ENCODE measurements around the gene CAGE1. TPM values are rescaled to one million over a fixed set of nuclear protein-coding genes. Genes with fewer than 3 reads are reported as not detected.

Gene CAGE1
- total RNA-seq, 1 donor from 2014 or later = not detected

DNA sequence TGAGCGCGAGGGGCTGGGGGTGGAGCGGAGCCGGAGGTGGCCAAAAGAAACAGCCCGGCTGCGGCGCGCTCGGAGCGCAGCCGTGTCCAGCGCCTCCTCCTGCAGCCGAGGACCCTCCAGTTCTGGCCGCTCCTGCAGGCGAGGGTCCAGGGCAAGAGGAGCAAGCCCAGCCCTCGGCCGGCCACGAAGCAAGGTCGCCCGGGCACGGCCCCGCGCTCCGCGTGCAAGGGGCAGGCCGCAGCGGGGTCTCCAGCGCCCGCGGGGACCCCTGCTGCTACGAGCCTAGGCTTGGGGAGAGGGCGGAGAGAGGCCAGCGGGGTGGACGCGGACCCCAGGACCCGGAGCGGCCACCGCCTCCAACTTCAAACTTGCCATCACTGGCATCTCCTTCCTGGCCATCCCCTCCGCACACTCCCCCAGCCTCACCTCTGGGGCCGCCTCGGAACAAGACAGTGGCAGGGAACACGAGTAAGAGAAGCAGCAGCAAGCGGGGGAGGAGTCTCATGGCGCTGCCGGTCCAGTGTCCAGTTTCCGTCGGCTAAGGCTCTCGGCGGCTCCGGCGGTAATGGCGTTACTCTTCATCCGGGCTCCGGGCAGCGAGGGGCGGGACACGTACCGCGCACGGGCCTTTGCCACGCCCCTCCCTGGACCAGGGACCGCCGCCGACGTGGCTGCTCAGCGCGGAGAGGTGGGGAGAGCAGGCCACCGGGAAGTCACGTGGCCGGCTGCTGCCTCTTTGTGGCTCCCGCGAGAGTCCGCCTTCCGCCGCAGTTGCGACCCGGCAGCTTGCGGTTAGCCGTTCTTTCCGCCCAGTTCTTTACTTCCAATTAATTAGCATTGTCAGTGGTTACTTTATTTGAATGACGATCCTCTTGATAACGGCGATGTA, 76.7 kb downstream of the CAGE1 start, which contains the start of gene SSR1:
SSR1 (minus strand) TSS at position 584 of the 889 bp plus-strand sequence; CDS start at position 505, 79 bp downstream.
- Histone ChIP-seq H3K4me3 (ENCODE audit: low read depth, low read length) (peak within 1 kb of the TSS; percentile 85), H3K27me3 (ENCODE audit: control insufficient read depth, insufficient read depth, low read length) (no peaks in the 10 kb centered on the region), H3K36me3 (ENCODE audit: control insufficient read depth, insufficient read depth, low read length) (no peaks in the 10 kb centered on the region)
- TF ChIP-seq, protein P1, sequence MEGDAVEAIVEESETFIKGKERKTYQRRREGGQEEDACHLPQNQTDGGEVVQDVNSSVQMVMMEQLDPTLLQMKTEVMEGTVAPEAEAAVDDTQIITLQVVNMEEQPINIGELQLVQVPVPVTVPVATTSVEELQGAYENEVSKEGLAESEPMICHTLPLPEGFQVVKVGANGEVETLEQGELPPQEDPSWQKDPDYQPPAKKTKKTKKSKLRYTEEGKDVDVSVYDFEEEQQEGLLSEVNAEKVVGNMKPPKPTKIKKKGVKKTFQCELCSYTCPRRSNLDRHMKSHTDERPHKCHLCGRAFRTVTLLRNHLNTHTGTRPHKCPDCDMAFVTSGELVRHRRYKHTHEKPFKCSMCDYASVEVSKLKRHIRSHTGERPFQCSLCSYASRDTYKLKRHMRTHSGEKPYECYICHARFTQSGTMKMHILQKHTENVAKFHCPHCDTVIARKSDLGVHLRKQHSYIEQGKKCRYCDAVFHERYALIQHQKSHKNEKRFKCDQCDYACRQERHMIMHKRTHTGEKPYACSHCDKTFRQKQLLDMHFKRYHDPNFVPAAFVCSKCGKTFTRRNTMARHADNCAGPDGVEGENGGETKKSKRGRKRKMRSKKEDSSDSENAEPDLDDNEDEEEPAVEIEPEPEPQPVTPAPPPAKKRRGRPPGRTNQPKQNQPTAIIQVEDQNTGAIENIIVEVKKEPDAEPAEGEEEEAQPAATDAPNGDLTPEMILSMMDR (IDR thresholded peaks at IDR 0.05; ENCODE audit: insufficient read depth, low read length, poor library complexity, severe bottlenecking) = no peak
- peak; percentile 79 for DNase-seq (ENCODE audit: low read depth)

DNA sequence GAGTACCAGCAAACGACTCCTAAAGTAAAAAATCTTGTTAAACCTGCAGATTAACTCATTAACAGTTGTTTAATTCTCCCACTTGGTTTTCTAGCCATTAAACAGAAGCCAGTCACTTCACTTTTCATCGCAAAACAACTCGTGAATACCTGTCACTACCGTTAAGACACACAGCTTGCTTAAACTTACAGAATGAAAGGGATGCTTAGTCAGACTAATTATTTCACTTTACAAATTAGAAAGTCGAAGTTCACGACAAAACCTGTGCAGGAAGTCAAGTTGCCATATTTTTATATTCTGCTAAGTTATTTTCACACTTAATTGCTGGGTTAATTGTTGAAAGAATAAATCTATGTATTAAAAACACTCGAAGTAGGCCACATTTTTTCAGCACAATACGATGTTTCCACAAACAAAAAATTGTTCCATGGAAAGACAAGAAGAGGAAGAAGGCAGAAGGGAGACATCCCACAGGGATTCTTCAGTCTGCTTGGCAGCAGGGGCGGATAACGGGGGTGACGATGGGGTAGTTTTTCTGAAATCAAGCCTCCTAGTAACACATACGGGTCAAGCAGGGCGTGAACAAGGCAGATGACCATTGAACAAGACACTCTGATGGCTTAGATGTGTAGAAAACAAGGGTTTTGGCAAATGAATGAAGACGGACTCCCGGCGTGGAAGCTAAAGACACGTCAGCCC, 77.5 kb downstream of the CAGE1 start:
- Histone ChIP-seq H3K27me3 (ENCODE audit: control insufficient read depth, insufficient read depth, low read length) (no peaks in the 10 kb centered on the region), H3K4me3 (ENCODE audit: low read depth, low read length) (peak overlapping the region; percentile 85), H3K36me3 (ENCODE audit: control insufficient read depth, insufficient read depth, low read length) (no peaks in the 10 kb centered on the region)
- DNase-seq (ENCODE audit: low read depth) = no peak
- TF ChIP-seq, protein P1 (IDR thresholded peaks at IDR 0.05; ENCODE audit: insufficient read depth, low read length, poor library complexity, severe bottlenecking) = no peak

DNA sequence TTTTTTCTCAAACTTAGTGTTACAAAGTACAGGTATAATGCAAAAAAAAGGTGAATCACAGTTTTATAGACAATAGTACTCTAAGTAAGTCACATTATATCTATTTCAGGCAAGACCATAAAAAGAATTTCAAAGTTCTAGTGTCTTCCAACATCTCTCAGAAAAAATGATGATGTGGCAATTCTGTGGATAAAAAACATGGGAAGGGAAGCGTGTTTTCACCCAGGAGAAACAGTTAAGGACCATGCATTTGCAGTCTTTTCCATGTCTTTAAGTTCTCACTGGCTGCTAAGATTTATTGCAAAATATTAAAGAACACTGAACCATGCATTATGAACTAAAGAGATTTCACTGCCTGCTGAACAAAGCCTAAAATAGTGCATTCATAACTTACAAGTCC, 78.4 kb downstream of the CAGE1 start:
- peak overlapping the region; percentile 4 for H3K4me3 ChIP-seq (ENCODE audit: low read depth, low read length)
- DNase-seq (ENCODE audit: low read depth) = no peak
- H3K27me3 ChIP-seq (ENCODE audit: control insufficient read depth, insufficient read depth, low read length) = no peaks in the 10 kb centered on the region
- no peaks in the 10 kb centered on the region for H3K36me3 ChIP-seq (ENCODE audit: control insufficient read depth, insufficient read depth, low read length)
- TF ChIP-seq, protein P1 (IDR thresholded peaks at IDR 0.05; ENCODE audit: insufficient read depth, low read length, poor library complexity, severe bottlenecking) = no peak

DNA sequence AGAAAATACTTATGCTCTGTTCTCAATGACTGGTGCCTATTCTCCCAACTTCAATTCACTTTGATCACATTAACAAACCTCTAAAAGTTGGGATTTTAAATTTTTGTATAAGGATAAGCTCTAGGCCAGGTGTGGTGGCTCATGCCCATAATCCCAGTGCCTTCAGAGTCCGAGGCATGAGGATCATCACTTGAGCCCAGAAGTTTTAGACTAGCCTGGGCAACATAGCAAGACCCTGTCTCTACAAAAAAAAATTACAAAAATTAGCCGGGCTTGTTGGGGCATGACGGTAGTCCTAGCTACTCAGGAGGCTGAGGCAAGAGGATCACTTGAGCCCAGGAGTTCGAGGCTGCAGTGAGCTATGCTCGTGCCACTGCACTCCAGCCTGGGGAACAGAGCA, 80.5 kb downstream of the CAGE1 start:
- Histone ChIP-seq H3K4me3 (ENCODE audit: low read depth, low read length) (no peak overlapping the region), H3K27me3 (ENCODE audit: control insufficient read depth, insufficient read depth, low read length) (no peaks in the 10 kb centered on the region), H3K36me3 (ENCODE audit: control insufficient read depth, insufficient read depth, low read length) (no peaks in the 10 kb centered on the region)
- DNase-seq (ENCODE audit: low read depth) = no peak
- TF ChIP-seq, protein P1 (IDR thresholded peaks at IDR 0.05; ENCODE audit: insufficient read depth, low read length, poor library complexity, severe bottlenecking) = no peak

DNA sequence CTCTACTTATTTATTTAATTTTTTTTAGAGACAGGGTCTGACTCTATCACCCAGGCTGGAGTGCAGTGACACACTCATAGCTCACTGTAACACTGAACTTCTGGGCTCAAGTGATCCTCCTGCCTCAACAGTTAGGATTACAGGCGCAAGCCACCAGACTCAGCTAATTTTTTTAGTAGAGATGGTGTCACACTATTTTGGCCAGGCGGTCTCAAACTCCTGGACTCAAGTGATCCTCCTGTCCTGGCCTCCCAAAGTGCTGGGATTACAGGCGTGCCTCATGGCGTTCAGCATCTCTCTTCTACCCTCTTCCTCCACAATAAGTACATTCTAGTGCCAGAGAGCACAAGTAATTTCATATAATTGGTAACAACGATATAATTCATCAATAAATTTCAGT, 82.0 kb downstream of the CAGE1 start:
- TF ChIP-seq, protein P1 (IDR thresholded peaks at IDR 0.05; ENCODE audit: insufficient read depth, low read length, poor library complexity, severe bottlenecking) = no peak
- no peak for DNase-seq (ENCODE audit: low read depth)
- Histone ChIP-seq H3K4me3 (ENCODE audit: low read depth, low read length) (no peak overlapping the region), H3K27me3 (ENCODE audit: control insufficient read depth, insufficient read depth, low read length) (no peaks in the 10 kb centered on the region), H3K36me3 (ENCODE audit: control insufficient read depth, insufficient read depth, low read length) (no peaks in the 10 kb centered on the region)
